ENCODE results near the gene ERF.

The ERF gene

GRCh38 chr19:42201489-42202289 is 53.2 kb downstream of the ERF start:
- H3K4me3 ChIP-seq (ENCODE audit: low read length) = no peak overlapping the region
- no peak for DNase-seq (ENCODE audit: low read depth, low spot score)

DNA sequence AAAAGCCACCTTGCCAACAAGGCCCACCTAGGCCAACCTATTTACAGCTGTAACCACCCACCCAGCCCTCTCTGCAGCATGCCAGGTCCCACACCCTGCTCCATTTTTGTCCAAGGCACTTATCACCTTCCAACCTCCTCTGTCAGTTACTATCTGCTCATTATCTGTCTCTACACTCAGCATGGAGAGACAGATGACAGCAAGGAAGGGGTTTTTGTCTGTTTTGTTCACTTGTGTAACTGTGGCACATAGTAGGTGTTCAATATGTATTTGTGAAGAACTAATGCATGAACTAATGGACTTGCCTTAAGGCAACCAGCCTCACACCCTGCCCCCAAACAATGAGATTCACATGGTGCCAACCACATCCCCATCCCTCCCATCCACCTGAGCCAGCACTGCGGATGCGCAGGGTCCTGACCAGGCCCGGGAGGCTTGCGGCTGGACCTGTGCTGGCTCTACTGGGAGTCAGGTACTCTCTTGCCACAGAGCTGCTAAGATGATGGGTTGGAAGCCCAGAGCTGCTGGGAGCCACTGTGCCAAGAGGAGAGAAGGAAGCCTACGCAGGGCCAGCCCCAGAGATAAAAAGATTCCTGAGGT is 54.7 kb downstream of the ERF start:
- no peak for DNase-seq (ENCODE audit: low read depth, low spot score)

GRCh38 chr19:42199440-42200115 is 55.4 kb downstream of the ERF start:
- peak overlapping the region; percentile 53 for H3K4me3 ChIP-seq (ENCODE audit: low read length)
- peak; percentile 77 for DNase-seq (ENCODE audit: low read depth, low spot score)

More for the DNA sequence above, 54.7 kb downstream of the ERF start:
- peak overlapping the region; percentile 53 for H3K4me3 ChIP-seq (ENCODE audit: low read length)

DNA sequence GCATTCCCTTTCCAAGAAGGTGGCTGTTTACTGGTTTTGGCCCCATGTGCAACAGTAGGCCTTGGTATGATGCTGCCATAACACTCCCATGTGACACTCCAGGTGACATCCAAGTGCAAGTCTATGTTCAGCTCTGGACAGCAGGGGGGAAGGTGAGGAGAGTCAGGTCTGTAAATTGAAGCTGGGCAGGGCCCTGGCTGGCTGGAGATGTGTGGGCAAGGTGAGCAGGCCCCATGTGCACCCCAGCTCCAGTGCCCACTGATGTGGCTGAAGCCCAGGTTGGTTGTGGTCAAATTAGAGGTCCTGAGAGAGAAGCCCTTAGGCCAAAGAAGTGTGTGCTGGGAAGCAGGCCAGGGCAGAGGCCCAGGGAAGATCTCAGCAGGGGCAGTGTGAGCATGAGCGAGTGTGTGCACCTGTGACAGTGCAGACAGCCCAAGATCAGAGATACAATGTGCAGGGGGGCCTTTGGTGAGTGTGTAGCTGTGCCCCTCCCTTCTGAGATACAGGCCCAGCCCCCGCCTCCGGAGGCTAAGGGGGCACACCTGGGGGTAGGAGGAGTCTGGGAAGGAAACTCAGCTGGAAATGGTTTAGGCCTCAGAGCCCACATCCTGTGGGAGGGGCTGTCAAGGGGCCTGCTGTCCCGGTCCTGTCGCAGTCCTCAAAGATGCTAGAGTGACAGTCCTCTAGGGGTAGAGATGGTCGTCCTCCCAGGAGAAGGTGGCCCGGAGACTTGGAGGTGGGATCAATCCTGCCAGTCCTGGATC is 56.1 kb downstream of the ERF start:
- H3K4me3 ChIP-seq (ENCODE audit: low read length) = peak overlapping the region; percentile 53
- peak; percentile 98 for DNase-seq (ENCODE audit: low read depth, low spot score)
